Islet of Langerhans (tissue), 1 donor: ENCODE measurements around the gene LRRC74B.
"Not testable (repeated sequence)": the region's sequence is repeated elsewhere in the genome, so short reads cannot be mapped to it uniquely, and the experiment has no call there.

Source experiments
- FAIRE-seq: peaks from one replicate; lab custom pipeline; 2011; peaks lifted over from hg19 to GRCh38; lab: Jason Lieb, UNC

Gene LRRC74B

GRCh38 chr22:21045585-21046294 lies at the start of gene LRRC74B:
Gene LRRC74B, plus strand, starts transcription at chr22:21045946. Its CDS starts 41 bp downstream, at chr22:21045987.
- FAIRE-seq, result peak; percentile 65

GRCh38 chr22:20996031-20996410 lies 49.7 kb upstream of the LRRC74B start:
- FAIRE-seq, result no peak

- FAIRE-seq, result no peak
These were observed 48.9 kb upstream of the LRRC74B start for GRCh38 chr22:20996598-20997535.

- FAIRE-seq, result no peak
These were observed 48.0 kb upstream of the LRRC74B start for GRCh38 chr22:20997536-20998257.

- no peak for FAIRE-seq
These were observed 47.1 kb upstream of the LRRC74B start for GRCh38 chr22:20998411-20999336.

- FAIRE-seq, result no peak
These were observed 46.2 kb upstream of the LRRC74B start for GRCh38 chr22:20999350-21000206.

GRCh38 chr22:21000207-21000986 lies 45.3 kb upstream of the LRRC74B start:
- FAIRE-seq, result no peak

- FAIRE-seq, result no peak
These were observed 44.7 kb upstream of the LRRC74B start for GRCh38 chr22:21000987-21001600.

GRCh38 chr22:21001601-21002325 lies 44.0 kb upstream of the LRRC74B start, which contains the start of gene THAP7:
Gene THAP7, minus strand, starts transcription at chr22:21002118. Its CDS starts 207 bp downstream, at chr22:21001911.
- no peak for FAIRE-seq

- no peak for FAIRE-seq
These were observed 42.0 kb upstream of the LRRC74B start for GRCh38 chr22:21003782-21004181.

GRCh38 chr22:21009208-21009607 lies 36.5 kb upstream of the LRRC74B start:
- FAIRE-seq, result not testable (repeated sequence)

- FAIRE-seq, result no peak
These were observed 35.9 kb upstream of the LRRC74B start for GRCh38 chr22:21009638-21010425.

GRCh38 chr22:21010426-21011113 lies 35.2 kb upstream of the LRRC74B start:
- no peak for FAIRE-seq

GRCh38 chr22:21012446-21013407 lies 33.0 kb upstream of the LRRC74B start:
- no peak for FAIRE-seq

GRCh38 chr22:21013657-21014201 lies 32.0 kb upstream of the LRRC74B start:
- FAIRE-seq, result no peak
